Measurements from ENCODE around the gene NDUFB7.
"Not testable (repeated sequence)": the region's sequence is repeated elsewhere in the genome, so short reads cannot be mapped to it uniquely, and the experiment has no call there.

Gene NDUFB7

GRCh38 chr19:14570864-14571527 is 870 bp downstream of the NDUFB7 start:
- DNase-seq: no peak

GRCh38 chr19:14567079-14567478 is 4.8 kb downstream of the NDUFB7 start:
- no peak for DNase-seq

GRCh38 chr19:14566712-14567077 is 5.2 kb downstream of the NDUFB7 start:
- DNase-seq: no peak

- DNase-seq: no peak
These were observed 5.8 kb downstream of the NDUFB7 start for GRCh38 chr19:14565765-14566711.

- no peak for DNase-seq
These were observed 6.6 kb downstream of the NDUFB7 start for GRCh38 chr19:14565298-14565679.

- DNase-seq: not testable (repeated sequence)
These were observed 7.1 kb downstream of the NDUFB7 start for GRCh38 chr19:14564652-14565297.

GRCh38 chr19:14563989-14564651 is 7.7 kb downstream of the NDUFB7 start:
- peak; percentile 88 for DNase-seq

- DNase-seq: no peak
These were observed 8.3 kb downstream of the NDUFB7 start for GRCh38 chr19:14563590-14563926.

- DNase-seq: no peak
These were observed 8.9 kb downstream of the NDUFB7 start for GRCh38 chr19:14562660-14563589.

- no peak for DNase-seq
These were observed 10.0 kb downstream of the NDUFB7 start for GRCh38 chr19:14561847-14562351.

GRCh38 chr19:14561249-14561648 is 10.6 kb downstream of the NDUFB7 start:
- DNase-seq: no peak

- DNase-seq: no peak
These were observed 11.1 kb downstream of the NDUFB7 start for GRCh38 chr19:14560776-14561108.

- no peak for DNase-seq
These were observed 11.7 kb downstream of the NDUFB7 start for GRCh38 chr19:14559916-14560775.

GRCh38 chr19:14558370-14559066 is 13.3 kb downstream of the NDUFB7 start:
- DNase-seq: no peak

GRCh38 chr19:14556662-14557188 is 15.1 kb downstream of the NDUFB7 start:
- peak; percentile 92 for DNase-seq

- no peak for DNase-seq
These were observed 15.8 kb downstream of the NDUFB7 start for GRCh38 chr19:14555918-14556661.

- no peak for DNase-seq
These were observed 17.5 kb downstream of the NDUFB7 start for GRCh38 chr19:14554382-14554812.

GRCh38 chr19:14553939-14554243 is 18.0 kb downstream of the NDUFB7 start:
- DNase-seq: no peak
